Measurements from ENCODE around the gene IER2. TPM values are rescaled to one million over a fixed set of nuclear protein-coding genes. Genes with fewer than 3 reads are reported as not detected.

The IER2 gene, protein sequence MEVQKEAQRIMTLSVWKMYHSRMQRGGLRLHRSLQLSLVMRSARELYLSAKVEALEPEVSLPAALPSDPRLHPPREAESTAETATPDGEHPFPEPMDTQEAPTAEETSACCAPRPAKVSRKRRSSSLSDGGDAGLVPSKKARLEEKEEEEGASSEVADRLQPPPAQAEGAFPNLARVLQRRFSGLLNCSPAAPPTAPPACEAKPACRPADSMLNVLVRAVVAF
- 18.6 and 31.1 TPM in 2 replicates for total RNA-seq

DNA sequence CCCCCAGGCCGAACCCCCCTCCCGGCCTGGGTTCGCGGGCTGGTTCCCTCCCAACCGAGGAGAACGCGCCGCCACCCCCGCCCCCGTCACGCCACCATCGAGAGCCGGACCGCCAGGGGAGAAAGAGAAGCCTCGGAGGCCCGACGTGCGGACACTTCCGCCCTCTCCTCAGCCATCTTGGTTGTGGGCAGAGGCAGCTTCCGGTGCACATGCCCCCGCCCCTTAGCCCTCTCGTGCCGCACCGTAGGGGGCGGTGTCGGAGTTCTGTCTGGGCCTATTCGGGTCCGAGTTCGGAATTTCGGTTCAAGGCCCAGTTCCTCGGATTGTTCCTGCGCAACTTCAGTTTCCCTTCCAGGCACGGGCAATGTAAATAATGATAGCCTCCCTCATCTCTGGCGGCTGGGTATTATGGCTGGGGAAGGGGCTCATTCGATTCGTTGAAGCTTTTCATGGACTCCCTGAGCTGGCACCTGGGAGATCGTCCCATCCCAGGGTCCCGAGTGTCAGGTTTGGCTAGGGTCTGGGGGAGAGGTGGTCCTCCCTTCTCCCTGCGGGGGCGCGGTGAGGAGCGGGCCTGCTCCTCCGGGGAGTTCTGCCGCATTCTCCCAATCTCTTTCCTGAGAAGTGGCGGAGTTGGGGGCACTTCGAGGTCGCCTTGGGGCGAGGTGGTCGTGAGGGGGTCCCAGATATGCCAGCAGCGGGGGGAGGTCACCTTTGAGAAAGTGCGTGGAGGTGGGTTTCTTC, at the start of gene IER2, which contains the start of gene STX10:
IER2 (plus strand) TSS at position 225 of the 744 bp plus-strand sequence. CDS start 2,776 bp downstream, outside the sequence.
STX10 (minus strand) TSS at position 189 of the 744 bp plus-strand sequence. CDS start 202 bp downstream, outside the sequence.
- peak; percentile 94 to 97 for DNase-seq (ENCODE audit: low read depth in 2 of 2)

DNA sequence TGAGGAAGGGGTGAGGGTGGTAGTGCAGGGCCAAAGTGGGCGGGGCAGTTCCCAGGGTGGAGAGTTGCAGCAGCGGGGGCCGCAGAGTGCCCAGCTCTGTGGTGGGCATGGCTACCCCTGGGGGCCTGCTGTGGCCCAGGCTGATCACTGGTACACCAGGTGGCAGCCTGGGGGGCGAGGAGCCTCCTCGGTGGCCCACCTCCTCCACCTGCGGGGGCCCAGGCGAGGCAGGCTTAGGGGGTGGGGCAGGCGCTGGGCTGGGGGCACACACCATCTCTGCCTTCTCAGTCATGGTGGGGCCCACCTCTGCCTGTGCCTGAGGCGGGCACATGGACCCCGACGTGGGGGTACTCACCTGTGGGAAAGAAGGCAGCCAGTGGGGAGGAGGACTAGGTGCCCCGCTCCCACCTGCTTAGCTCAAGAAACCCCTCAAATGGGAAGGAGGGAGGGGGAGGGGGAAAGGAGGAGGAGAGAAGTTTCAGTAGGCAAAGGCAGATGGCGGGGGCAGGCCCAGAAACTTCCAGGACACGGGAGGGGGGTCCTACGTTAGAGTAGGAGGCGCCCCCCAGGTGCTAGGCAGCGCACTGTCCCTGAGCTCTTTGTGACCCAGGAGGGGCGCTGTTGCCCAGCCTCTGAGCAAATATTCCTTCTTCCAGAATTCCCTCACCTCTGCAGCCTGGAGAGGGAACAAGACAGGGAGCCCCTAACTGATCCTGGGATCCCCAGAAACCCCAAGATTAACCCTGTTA, 49.2 kb upstream of the IER2 start:
- peak in 1 of 2 donors; percentile 77 for DNase-seq (ENCODE audit: low read depth in 2 of 2)

DNA sequence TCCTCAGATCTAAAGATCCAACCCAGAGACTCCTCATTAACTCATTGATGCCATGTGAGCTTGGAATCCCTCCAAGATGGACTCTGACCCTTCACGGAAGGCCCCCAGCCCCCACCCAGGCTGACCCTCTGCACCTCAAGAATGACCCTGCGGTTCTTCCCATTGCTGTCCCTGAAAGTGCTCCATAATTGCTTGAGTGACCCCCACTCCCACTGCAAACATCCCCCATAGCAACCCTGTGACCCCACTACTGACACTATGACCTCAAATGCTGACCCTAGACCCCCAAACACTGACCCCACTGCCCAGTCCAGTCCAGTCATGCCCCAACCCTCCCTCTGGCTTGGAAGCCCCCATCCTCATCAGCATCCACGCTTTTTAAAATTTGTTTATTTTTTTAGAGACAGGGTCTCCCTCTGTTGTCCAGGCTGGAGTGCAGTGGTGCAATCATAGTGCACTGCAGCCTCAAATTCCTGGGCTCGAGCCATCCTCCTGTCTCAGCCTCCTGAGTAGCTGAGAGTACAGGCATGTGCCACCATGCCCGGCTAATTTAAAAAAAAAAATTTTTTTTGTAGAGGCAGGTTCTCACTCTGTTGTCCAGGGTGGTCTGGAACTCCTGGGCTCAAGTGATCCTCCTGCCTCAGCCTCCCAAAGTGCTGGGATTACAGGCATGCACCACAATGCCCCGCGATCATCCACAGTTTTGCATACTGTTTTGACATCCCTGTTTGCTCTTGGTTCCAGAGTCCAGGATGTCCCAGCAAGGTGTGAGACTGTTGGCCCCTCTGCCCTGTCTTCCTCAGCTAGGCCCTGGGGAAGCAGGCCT, 48.4 kb upstream of the IER2 start:
- no peak for DNase-seq (ENCODE audit: low read depth in 2 of 2)

DNA sequence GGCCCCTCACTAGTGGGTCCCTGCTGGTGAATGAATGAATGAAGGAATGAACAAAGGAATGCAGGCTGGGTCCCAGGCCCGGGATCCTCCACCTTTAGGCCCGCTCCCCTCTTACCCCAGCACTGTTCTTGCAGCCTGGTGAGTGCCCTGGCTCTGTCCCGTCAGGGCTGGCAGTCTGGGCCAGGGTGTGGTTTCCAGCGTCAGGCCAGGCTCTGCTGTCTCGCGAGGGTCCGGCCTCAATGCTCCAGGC, 47.9 kb upstream of the IER2 start:
- DNase-seq (ENCODE audit: low read depth in 2 of 2) = no peak

DNA sequence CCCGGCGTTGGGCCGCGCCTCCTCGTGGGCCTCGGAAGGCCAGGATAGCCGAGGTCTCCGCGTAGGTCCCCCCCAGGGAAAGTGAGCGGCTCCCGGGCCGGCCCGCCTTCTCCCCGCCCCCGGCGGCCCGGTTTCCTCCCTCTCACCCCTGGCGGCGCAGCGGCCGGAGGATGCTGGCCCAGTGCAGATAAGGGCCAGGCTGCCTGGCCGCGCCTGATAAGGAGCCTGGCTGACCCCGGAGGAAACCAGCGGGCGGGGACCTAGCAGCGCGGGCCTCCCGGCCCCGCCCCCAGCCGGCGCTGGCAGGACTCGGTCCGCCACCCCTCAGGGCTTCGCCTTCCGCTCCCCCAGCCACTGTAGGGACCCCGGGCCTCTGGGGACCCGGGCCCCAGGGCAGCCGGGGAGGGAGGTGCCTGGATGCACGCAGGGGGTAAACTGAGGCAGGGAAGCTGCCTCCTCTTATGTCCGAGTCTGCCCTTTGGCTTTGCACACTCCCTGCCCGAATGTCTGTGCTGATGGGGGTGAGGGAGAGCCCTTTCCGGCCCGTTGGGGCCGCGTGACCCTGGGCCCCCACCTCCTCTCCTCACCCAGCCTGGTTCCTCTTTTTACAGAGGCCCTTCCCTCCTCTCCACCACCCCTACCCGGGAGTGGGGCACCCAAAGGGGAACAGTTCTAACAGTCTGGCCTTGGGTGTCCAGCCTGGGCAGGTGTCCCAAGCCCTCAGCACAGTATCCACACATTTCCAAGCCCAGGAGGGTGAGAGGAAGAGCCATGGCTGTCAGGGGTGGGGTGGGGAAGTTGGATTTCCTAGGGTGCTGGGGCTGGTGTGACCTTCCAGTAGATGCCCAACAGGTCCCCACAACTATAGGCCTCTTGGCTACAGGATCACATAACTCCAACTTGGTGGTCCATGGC, 47.3 kb upstream of the IER2 start, which contains the start of gene LYL1:
LYL1 (minus strand) TSS at position 193 of the 915 bp plus-strand sequence. CDS start 1,687 bp downstream, outside the sequence.
- DNase-seq (ENCODE audit: low read depth in 2 of 2) = peak; percentile 90 to 98

DNA sequence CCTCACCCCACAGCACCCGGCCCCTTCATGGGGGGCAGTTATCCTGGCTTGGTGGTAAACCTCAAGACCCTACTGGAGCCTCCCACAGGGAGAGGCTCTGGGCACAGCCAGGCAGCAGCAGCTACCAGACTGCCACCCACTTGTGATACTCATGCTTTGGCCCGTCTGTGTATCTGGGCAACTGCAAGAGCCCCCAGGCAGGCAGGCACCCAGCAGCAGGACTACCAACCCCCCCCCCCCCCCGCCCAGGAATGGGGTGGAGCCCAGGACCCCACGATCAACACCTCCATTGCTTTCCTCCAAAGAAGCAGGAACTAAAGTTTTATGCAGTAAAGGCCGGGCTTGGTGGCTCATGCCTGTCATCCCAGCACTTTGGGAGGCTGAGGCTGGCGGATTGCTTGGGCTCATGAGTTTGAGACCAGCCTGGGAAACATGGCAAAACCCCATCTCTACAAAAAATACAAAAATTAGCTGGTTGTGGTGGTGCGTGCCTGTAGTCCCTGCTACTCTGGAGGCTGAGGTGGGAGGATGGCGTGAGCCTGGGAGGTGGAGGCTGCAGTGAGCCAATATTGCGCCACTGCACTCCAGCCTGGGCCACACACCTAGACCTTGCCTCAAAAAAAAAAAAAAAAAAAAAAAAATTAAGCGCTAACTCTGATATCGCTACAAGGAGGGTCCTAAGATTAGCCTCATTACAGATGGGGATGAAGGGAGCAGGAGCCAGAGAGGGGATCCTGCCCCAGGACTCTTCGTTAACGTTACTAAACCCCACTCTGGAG, 46.4 kb upstream of the IER2 start:
- no peak for DNase-seq (ENCODE audit: low read depth in 2 of 2)

DNA sequence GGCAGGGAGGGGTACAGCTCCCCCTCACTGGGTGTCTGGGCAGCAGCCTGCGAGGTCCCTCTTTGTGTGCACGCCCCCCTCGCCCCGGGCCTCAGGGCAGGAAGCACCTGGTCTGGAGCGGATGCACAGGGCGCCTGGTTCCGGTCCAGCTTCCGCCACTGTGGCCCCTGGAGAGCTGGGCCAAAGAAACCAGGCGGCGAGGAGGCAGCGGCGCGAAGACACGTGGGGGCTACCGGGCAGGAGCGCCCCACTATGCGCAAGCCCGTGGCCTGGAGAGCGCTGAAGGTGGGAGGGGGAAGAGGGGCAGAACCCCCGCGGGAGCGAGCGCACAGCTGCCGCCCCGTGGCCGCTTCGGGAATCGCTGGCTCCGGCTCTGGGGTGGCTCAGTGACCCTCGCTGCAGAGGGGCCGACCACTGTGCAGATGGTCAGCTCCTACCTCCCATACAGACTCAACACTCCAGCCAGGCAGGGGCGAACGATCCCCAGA, 45.8 kb upstream of the IER2 start:
- peak; percentile 78 to 94 for DNase-seq (ENCODE audit: low read depth in 2 of 2)

DNA sequence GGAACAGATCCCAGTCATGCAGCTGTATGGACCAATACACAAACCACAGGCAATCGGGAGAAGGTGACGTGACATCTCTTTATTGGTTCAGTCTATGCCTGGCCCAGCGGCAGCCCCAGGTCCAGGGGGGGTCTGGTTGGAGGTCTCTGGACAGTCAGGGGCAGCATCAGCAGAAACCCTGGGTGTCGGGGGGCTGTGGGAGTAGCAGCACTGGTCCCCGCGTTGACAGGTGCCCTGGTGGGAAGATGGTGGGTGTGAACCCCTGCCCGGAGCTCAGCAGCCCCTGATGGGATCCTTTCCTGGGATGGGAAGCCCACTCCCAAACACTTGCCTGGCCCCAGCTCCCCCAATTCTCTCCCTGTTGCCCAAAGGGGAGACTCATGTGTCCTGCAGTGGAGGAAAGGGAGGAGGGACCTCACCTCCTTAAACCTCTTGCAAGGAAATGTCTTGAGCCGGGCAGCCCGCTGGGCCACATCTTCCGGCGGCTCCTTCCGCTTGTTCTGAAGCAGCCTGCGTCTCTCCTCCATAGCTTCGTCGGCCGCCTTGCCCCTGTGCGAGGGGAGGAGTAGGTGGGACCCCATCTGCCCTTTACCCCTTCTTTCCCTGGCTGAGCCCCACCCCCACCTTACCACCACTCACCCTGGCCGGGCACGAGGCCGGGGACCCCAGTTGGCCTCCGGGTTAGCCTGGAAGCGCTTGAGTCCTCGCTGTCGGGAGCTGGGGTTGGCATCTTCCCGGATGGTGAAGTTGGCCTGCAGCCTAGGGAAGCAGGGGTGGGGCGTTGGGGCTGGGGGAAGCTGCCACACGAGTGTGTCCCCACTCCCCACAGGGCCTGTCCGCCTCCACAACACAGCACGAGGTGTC, 45.1 kb upstream of the IER2 start:
- no peak for DNase-seq (ENCODE audit: low read depth in 2 of 2)

DNA sequence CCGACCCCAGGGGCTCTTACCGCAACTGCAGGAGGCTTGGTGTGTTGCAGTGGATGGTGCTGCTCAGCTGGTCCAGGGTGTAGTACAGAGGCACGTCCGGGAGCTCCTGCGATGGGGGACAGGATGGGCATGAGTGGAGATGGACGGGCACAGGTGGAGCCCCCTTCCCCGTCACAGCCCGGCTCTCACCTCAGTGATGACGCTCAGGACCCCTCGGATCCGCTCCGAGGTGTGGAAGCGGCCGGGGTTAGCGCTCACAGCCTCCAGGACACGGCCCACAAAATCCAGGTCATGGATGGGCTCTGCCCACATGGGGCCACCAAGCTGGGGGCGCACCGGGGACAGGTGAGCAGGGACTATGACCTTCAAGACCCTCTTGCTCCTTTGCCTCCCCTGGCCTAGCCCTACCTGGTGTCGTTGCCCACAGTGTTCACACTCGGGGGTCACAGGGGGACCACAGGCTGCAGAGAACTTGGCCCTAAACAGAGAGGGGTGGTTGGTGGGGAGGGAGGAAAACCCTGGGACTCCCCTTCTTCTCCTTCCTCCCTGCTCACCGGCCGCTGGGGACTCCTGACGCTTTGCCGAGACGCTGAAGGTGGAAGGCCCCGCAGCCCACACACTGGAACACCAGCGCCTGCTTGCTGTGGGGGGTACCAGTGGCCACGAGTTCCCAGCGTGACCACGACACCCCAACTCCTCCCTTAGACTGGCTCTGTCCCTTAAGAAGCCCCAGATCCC, 40.7 kb upstream of the IER2 start:
- no peak for DNase-seq (ENCODE audit: low read depth in 2 of 2)

DNA sequence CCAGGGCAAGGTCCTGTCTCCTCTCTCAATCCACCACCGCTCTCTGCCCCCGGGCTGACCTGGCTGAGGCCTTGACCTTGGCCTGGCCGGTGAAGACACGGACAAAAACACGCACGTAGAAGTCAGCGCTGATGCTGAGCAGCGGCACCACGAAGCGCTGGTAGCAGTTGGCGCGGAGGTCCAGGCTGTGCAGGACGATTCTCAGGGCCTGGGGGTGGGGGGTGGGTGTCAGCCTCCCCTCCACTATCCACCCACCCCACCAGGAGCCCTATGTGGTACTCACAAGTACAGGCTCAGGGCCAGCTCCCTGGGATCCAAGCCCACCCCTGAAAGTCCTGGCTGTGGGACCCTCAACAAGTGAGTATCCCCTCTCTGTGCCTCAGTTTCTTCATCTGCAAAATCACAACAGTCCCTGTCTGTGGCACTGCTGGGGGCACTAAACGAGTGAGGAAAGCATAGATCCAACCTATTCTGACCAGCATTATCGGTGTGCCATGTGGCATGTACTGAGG, 40.1 kb upstream of the IER2 start:
- DNase-seq (ENCODE audit: low read depth in 2 of 2) = no peak

DNA sequence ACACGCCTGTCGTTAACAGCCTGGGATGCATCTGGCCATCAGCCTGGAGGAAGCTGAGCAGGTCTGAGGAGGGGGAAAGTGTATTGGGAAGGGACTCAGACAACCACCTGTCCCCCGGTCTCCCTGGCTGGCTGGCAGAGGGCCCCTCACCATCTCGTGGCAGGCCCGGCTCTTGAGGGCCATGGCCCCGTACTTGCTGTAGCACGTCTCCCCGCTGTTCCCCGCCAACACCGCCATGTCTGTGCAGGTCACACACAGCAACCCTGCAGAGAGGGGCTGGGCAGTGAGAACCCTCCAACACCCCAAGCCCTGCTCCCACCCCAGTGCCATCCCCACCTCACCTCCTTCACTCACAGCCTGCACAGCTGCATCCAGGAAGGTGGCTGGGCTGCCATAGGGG, 37.7 kb upstream of the IER2 start:
- DNase-seq (ENCODE audit: low read depth in 2 of 2) = no peak

DNA sequence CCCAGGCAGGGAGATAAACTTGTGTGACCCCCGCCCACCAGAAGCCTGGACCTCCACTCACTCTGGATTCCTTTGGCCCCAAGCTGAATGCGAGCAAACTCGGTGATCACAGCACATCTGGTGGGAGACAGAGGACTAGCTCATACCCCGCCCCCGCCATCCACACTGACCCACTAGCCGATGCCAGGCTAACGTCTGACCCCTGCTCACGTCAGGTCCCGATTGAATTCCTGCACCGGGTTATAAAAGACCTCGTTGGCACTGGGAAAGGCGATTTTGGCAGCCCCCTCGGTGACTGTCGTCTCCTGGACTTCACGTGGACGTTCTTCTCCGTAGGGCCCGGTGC, 34.3 kb upstream of the IER2 start:
- no peak for DNase-seq (ENCODE audit: low read depth in 2 of 2)

DNA sequence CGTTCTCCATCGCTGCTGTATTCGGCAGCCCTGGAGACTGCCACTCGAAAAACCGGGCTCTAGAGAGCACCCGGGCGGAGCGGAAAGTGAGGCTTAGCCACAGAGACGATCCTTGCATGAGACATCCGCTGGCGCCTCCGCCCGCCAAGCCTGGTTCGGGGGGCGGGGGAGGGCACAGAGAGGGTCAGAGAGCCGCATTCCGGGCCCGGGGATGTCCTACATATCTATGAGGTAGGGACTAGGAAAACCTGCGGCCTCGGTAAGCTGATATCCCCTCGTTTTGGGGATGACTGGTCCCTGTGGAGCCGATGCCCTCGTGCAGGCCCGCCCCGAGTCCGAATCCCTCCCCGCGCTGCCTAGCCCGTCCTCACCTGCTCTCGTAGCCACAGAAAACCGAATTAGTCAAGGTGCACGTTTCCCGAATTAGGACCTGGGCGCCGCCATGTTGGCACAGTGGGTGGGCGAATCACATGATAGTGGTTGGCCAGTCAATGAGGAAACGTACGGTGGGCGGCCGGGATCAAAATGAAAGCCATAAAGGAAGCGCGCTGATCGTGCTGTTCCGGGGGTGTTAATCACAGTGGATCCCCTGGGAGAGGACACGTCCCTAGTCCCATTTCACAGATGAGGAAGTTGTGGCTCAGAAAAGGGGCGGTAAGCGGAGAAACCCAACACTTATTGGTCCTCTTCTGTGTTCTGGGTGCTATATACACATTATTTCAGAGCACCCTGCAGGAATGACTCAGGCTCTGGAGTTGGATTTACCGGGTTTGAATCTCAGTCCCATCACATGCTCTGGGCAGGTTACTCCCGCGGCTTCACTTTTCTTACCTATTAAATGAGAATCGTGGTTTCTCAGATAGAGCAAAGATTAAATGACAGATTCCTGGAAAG, 33.7 kb upstream of the IER2 start, which contains the start of gene TRMT1:
TRMT1 (minus strand) TSS at position 459 of the 894 bp plus-strand sequence; CDS start at position 118, 341 bp downstream.
- DNase-seq (ENCODE audit: low read depth in 2 of 2) = peak; percentile 89 to 96

DNA sequence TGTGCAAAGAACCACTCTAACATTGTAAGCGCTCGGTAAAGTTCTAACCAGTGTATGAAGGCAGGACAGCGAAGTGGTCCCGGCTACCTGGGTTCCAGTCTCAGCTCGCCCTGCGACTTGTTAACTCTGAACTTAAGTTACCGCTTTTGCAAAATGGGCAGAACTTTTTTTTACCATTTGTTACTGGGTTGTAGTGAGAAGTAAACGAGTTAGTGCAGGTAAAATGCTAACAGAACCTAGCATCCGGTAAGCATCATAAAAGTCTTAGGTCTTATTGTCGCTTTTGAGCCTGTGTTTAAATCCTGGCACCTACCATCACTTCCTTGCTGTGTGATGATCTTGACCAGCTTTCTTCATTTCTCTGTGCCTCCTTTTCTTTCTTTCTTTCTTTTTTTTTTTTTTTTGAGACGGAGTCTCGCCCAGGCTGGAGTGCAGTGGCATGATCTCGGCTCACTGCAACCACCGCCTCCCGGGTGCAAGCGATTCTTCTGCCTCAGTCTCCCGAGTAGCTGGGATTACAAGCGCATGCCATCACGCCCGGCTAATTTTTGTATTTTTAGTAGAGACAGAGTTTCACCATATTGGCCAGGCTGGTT, 32.9 kb upstream of the IER2 start:
- no peak for DNase-seq (ENCODE audit: low read depth in 2 of 2)

DNA sequence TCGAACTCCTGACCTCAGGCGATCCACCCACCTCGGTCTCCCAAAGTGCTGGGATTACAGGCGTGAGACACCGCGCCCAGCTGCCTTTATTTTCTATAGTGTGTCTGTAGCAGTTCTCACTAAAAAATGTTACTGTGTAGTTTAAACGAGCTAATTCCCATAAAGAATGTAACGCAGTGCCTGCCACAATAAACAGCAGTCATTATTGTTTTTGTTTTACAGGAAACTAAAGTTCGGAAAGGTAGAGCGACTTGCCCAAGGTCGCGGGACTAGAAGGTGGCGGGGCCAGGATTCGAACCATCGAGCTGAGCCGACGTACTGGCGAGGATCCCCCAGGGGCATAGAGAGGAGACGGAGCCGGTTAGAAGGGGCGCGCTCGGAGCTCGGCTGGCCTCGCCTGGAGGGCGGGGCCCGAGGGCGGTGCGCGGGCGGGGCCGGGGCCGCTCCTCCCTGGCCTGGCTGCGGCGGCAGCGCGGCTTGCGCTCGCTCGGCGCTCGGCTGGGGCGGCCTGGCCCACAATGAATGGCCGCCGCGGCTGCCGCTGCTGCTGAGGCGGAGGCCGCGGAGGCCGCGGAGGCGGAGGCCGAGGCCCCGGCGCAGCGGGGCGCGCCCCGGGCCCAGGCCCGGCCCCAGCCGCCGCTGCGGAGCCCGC, 32.3 kb upstream of the IER2 start, which contains the start of gene NACC1:
NACC1 (plus strand) TSS at position 493 of the 652 bp plus-strand sequence. CDS start 16,944 bp downstream, outside the sequence.
- DNase-seq (ENCODE audit: low read depth in 2 of 2) = peak; percentile 60 to 91

Data from dermis microvascular lymphatic vessel endothelial cell (primary cell).